HEK293 (cell line): ENCODE data around the gene HIGD1A.

Source experiments
- KLF9 ChIP-seq: fragments of 450-650 bp; formaldehyde crosslinking; IDR thresholded peaks from 2 replicates; pipeline ENCODE4 v1.5.1; 2016; ENCODE audit warnings: missing biosample characterization, missing genetic modification characterization, low read depth
- SETDB1 ChIP-seq: IDR thresholded peaks from one replicate; pipeline ENCODE4 v1.6.1; 2017; ENCODE audit warnings: mild to moderate bottlenecking, low read length, moderate library complexity, mixed read lengths; ENCODE audit not compliant: insufficient read length
- YY1 ChIP-seq: fragments of 450-650 bp; formaldehyde crosslinking; IDR thresholded peaks from 2 replicates; pipeline ENCODE4 v1.5.1; 2018; ENCODE audit warnings: missing biosample characterization, missing genetic modification characterization
- ZBTB20 ChIP-seq: fragments of 450-650 bp; formaldehyde crosslinking; IDR thresholded peaks from 2 replicates; pipeline ENCODE4 v1.5.1; 2016; ENCODE audit warnings: missing biosample characterization, missing genetic modification characterization
- ZNF600 ChIP-seq: fragments of 450-650 bp; formaldehyde crosslinking; IDR thresholded peaks from 2 replicates; pipeline ENCODE4 v1.5.1; 2016; ENCODE audit warnings: missing biosample characterization, missing genetic modification characterization
- ZNF623 ChIP-seq: fragments of 450-650 bp; formaldehyde crosslinking; IDR thresholded peaks from 2 replicates; pipeline ENCODE4 v1.5.1; 2016; ENCODE audit warnings: missing biosample characterization, missing genetic modification characterization
- ZNF785 ChIP-seq: fragments of 450-650 bp; formaldehyde crosslinking; IDR thresholded peaks from 2 replicates; pipeline ENCODE4 v1.5.1; 2016; ENCODE audit warnings: missing biosample characterization, missing genetic modification characterization

DNA sequence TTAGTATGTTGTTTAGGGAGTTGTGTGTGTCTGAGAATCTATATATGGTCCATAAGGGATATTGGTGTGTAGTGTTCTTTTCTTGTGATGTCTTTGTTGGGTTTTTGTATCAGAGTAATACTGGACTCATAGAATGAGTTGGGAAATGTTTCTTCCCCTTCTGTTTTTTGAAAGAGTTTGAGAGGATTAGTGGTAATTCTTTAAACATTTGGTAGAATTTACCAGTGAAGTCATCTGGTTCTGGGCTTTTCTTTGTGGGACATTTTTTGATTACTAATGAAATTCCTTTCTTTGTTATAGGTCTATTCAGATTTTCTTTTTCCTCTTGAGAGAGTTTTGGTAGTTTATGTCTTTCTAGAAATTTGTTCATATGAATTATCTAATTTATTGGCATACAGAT lies 21.9 kb upstream of the HIGD1A start:
- TF ChIP-seq ZNF623 (tag by site-specific recombination), result no peak
- no peak for TF ChIP-seq SETDB1
- no peak for TF ChIP-seq YY1 (tag by site-specific recombination)
- no peak for TF ChIP-seq ZNF600
- TF ChIP-seq ZBTB20 (tag by site-specific recombination), result no peak
- TF ChIP-seq KLF9 (tag by site-specific recombination), result no peak
- TF ChIP-seq ZNF785 (tag by site-specific recombination), result no peak
